Motor neuron (in vitro differentiated cells): ENCODE data around the gene TBX18. TPM values are rescaled to one million over a fixed set of nuclear protein-coding genes. Genes with fewer than 3 reads are reported as not detected.

Experiments
- ATAC-seq, 8 experiments: fragments of 200-7000 bp; cut with Tn5 transposase; replicated peaks in 6 of 8; 2 replicates each; pipeline ENCODE4 v1.8.0; 2021; ENCODE audit warnings: mild to moderate bottlenecking in 8 of 8, moderate library complexity in 8 of 8
- H3K27ac ChIP-seq, 2 donors: fragments of 250-450 bp; sonication (Bioruptor Pico); 2 replicates each; pipeline ENCODE4 v1.9.0; 2021; ENCODE audit warnings: antibody characterized with exemption in 2 of 2, mild to moderate bottlenecking in 2 of 2, moderate library complexity in 1 of 2
- H3K4me1 ChIP-seq, 2 donors: fragments of 250-450 bp; sonication (Bioruptor Pico); replicated peaks in 1 of 2; 2 replicates each; pipeline ENCODE4 v1.6.1; 2021; ENCODE audit warnings: antibody characterized with exemption in 2 of 2, mild to moderate bottlenecking in 2 of 2, moderate library complexity in 1 of 2
- H3K4me3 ChIP-seq, 5 donors: fragments of 250-450 bp; sonication (Bioruptor Pico); 2 replicates each; pipeline ENCODE4 v1.9.0; 2021; ENCODE audit warnings: antibody characterized with exemption in 5 of 5, mild to moderate bottlenecking in 5 of 5, moderate library complexity in 4 of 5
- WGBS, 10 experiments: fragments of 450-650 bp; shearing (Covaris generic); methylation state at CpG; one replicate each; pipeline ENCODE4 v1.0.0; 2022; 5-methylcytosine and 5-hydroxymethylcytosine counted together
- in situ Hi-C, 9 experiments: fragments of 400-800 bp; cut with MboI; loops; one replicate each; pipeline ENCODE4 v1.15.0; 2021; ENCODE audit warnings: low sequenced_read_pairs in 9 of 9, low pct_unique_long_range_greater_than_20kb in 2 of 9; ENCODE audit not compliant: unreplicated experiment in 9 of 9
- total RNA-seq, 8 experiments: library from RNA; unstranded; fragments of 300-600 nt; gene quantifications; 2 replicates each; pipeline versions ENCODE4 v1.2.3 to v1.2.4, GENCODE V29; 2022

Gene TBX18
- total RNA-seq, 8 experiments from 2014 or later: 0.09 to 34.0 (median 14.1) TPM; not detected in 1

GRCh38 chr6:84675651-84676050, 88.7 kb downstream of the TBX18 start:
- no peaks in the 10 kb centered on the region for H3K4me1 ChIP-seq
- ATAC-seq: no peak
- H3K4me3 ChIP-seq: no peak overlapping the region
- in situ Hi-C loops: no loop called here
- H3K27ac ChIP-seq: no peak overlapping the region

DNA sequence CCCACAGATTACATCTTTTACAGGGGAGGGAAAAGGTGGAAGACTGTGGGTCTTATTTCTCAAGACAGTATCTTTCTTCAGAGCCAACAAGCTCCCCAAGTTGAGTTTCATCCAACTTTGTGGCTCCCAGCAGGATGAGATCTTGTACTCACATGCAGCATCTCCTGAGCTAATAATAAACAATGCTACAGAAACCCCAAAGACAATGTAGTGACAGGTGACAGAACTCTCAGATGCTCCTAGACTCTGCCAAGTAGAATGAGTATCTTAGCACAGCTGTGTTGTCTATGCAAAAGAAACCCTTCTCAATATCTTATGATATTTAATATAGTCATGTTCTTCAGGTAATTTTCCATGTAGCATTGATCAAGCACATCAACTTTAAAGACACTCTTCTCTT, 90.0 kb downstream of the TBX18 start:
- H3K4me1 ChIP-seq: no peaks in the 10 kb centered on the region
- no peak for ATAC-seq
- in situ Hi-C loops: no loop called here
- no peak overlapping the region for H3K4me3 ChIP-seq
- no peak overlapping the region for H3K27ac ChIP-seq

- Histone ChIP-seq H3K4me1 (no peaks in the 10 kb centered on the region), H3K27ac (no peak overlapping the region), H3K4me3 (no peak overlapping the region)
- in situ Hi-C loops: no loop called here
- ATAC-seq: no peak
- 25 to 100% (median 92%) methylated on average over 1 to 2 of the region's 2 CpGs; no CpG with 5 or more reads in 1 of the 10 experiments for WGBS, 10 experiments
Observed at GRCh38 chr6:84671183-84671582, 93.2 kb downstream of the TBX18 start.

DNA sequence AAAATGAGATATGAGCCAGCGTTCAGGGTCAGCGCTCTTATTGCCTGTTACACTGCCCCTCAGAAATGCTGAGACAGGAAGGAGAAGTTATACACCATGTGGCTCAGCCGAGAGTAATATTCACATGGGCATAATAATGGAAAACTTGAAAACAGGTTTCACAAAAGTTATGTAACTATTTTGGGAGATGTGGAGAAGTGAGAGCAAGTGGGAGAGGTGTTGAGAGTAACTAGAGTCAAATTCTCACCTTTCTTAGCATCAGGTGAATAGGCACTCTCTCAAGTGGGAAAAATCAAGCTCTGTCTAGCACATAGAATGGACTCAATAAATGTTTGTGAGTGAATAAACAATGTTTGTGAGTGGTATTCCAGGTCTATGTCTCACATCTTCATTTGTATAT, 94.5 kb downstream of the TBX18 start:
- ATAC-seq: no peak
- Histone ChIP-seq H3K27ac (no peak overlapping the region), H3K4me3 (no peak overlapping the region), H3K4me1 (no peaks in the 10 kb centered on the region)
- in situ Hi-C loops: no loop called here
- 60 to 100% (median 98%) methylated on average over 1 to 3 of the region's 3 CpGs; no CpG with 5 or more reads in 2 of the 10 experiments for WGBS, 10 experiments

DNA sequence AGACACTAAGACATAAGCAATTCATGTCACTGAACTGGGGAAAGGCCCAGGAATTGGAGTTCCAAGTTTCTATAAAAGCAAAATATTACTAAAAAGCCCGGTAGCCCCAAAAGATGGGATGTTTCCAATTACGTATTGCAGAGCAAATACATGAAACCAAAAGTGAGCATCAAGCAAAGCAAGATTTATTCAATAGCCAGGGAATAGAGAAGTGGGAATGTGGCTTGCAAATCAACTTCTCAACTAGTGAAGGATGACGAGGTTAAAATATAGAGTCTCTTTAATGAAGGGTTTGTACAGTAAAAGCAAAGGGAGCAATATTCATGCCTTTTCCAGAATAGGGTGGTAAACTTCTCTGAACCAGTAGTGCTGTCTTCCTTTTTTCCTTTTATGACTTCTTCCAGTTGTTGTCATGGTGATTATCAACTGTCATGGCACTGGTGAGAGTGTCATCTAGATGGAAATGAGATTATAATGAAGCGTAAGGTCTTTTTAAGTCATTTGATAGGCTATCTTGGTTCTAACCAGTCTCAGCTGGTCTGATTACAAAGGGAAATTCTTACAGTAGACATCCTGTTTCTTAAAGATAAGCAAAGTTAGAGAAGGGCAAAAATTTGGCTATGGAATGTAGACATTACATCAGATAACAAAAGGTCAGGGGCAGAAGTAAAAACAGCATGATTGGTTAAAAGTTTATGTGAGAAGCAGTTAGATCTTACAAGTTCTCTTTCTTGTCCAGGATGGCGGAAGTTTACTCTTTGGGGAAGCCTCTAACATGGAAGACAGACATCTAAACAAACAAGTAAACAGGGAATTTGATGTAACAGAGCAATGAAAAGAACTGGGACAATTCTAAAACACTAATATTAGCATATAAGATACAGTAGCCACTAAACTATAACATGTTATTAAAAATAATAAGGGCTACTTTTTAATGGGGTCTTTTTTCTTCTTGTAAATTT, 96.9 kb downstream of the TBX18 start:
- H3K4me1 ChIP-seq: no peaks in the 10 kb centered on the region
- no peak overlapping the region for H3K27ac ChIP-seq
- H3K4me3 ChIP-seq: no peak overlapping the region
- ATAC-seq: no peak
- in situ Hi-C loops: no loop called here
- 72 to 100% (median 86%) methylated on average over 2 to 5 of the region's 5 CpGs for WGBS, 10 experiments

DNA sequence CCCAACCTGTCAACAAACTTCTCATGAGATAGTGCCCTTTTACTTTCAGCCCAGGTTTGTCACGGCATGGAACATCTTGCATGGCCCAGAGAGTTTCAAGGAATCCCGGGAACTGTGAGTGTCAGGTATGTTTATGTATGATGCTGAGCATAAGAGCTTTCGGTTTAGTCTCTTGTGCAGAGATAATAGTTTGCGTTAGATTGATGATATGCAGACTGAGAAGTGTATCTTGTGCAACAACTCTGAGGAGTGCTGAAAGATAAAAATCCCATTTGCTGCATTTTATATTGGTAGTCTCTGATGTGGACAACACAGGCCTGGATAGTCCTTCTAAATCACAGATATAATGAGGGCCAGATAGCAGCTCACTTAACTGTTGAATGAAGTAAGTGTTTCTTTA, 99.0 kb downstream of the TBX18 start:
- no peak for ATAC-seq
- Histone ChIP-seq H3K4me3 (no peak overlapping the region), H3K4me1 (no peaks in the 10 kb centered on the region), H3K27ac (no peak overlapping the region)
- WGBS, 10 experiments: 84 to 100% (median 100%) methylated on average over 1 to 4 of the region's 4 CpGs; no CpG with 5 or more reads in 5 of the 10 experiments
- in situ Hi-C loops: no loop called here

DNA sequence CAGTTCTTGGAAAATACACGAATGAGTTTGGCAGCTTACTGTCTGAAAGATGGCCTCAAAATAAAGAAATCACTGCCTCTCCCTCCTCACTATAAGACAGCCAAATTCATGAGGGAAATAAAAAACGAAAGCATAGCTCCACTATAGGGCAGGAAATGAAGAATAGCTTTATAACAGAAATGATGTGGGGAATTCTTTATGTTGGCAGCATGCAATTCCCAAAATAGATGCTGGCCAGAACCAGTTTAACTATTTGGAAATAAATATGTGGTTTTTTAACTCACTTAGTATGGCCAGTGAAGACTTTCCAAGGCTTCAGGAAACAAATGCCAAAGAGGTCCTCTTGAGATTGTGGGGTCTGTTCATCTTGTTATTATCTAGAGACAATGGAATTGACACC, 100.5 kb downstream of the TBX18 start:
- WGBS, 10 experiments: 0 to 83% (median 36%) methylated on average over 1 to 2 of the region's 2 CpGs
- H3K4me1 ChIP-seq: no peaks in the 10 kb centered on the region
- in situ Hi-C loops: no loop called here
- no peak for ATAC-seq
- H3K27ac ChIP-seq: no peak overlapping the region
- H3K4me3 ChIP-seq: no peak overlapping the region

GRCh38 chr6:84657486-84657885, 106.9 kb downstream of the TBX18 start:
- Histone ChIP-seq H3K4me1 (no peaks in the 10 kb centered on the region), H3K27ac (no peak overlapping the region), H3K4me3 (no peak overlapping the region)
- WGBS, 10 experiments: 60 to 100% (median 92%) methylated on average over 1 to 2 of the region's 2 CpGs; no CpG with 5 or more reads in 1 of the 10 experiments
- ATAC-seq: no peak
- in situ Hi-C loops: no loop called here

GRCh38 chr6:84657025-84657424, 107.4 kb downstream of the TBX18 start:
- 60 to 100% (median 80%) methylated on average over 1 of the region's 2 CpGs; no CpG with 5 or more reads in 6 of the 10 experiments for WGBS, 10 experiments
- in situ Hi-C loops: no loop called here
- no peaks in the 10 kb centered on the region for H3K4me1 ChIP-seq
- H3K27ac ChIP-seq: no peak overlapping the region
- no peak for ATAC-seq
- H3K4me3 ChIP-seq: no peak overlapping the region

DNA sequence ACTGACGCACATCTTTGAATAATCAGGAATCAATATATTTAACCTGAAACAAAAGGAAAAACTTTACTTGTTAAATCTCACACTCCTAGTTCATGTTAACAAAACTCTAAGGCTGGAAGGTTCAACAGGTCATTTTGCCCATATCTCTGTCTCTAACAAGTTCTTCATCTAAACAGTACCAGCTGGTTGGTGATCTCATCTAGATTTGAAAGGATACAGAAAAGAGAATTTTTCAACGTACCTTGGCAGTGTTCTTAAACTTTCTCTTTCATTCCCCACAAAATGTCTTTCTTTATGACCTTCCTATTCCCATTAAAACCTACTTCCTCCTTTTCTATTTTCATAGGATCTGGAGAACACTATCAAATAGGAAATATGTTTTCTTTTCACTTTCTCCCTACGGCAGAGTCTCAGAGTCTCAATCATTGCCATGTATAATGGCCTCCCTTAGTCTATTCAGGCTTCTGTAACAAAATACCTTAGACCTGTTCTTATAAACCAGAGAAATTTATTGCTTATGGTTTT, 111.3 kb downstream of the TBX18 start:
- no peak overlapping the region for H3K27ac ChIP-seq
- WGBS, 10 experiments: 70 to 100% (median 91%) methylated on average over 1 to 3 of the region's 3 CpGs
- H3K4me1 ChIP-seq: no peaks in the 10 kb centered on the region
- in situ Hi-C loops: no loop called here
- no peak for ATAC-seq
- H3K4me3 ChIP-seq: no peak overlapping the region

DNA sequence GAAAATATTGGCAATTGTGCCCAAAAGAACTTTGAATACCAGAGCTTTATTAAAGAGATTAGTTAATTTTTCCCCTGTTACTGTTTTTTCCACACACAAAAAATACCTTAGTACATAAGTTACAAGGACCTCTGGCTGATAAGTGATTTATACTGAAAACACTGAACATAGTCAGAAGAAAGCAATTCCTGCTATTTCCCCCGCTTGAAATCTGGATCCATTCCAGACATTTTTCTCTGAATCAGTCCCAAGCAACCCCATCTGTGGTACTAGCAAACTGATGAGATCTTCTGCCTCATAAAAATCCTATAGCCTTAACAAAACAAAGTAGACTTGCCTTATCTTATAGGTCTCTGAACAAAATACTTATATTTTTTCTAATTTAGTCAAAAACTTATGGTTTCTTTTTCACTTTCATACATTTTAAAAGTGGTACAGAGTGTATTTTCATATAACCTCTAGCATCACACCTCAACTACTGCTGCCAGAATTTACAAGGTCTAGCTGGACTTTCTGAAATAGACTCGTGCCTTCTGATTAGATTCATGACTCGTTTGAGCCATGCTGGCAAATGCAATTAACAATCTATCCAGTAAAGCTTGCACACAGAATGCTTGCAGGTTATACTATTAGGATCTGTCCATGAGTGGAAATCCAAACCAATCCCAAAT, 111.9 kb downstream of the TBX18 start:
- Histone ChIP-seq H3K4me1 (no peaks in the 10 kb centered on the region), H3K4me3 (no peak overlapping the region), H3K27ac (no peak overlapping the region)
- in situ Hi-C loops: no loop called here
- 13 to 66% (median 53%) methylated on average over 1 to 3 of the region's 3 CpGs; no CpG with 5 or more reads in 2 of the 10 experiments for WGBS, 10 experiments
- ATAC-seq: no peak

- Histone ChIP-seq H3K4me1 (no peaks in the 10 kb centered on the region), H3K27ac (no peak overlapping the region), H3K4me3 (no peak overlapping the region)
- WGBS, 10 experiments: 40 to 100% (median 73%) methylated on average over 1 of the region's 1 CpG; no CpG with 5 or more reads in 4 of the 10 experiments
- ATAC-seq: no peak
- in situ Hi-C loops: no loop called here
Observed at GRCh38 chr6:84651583-84651982, 112.8 kb downstream of the TBX18 start.

GRCh38 chr6:84648444-84648843, 116.0 kb downstream of the TBX18 start:
- no peak for ATAC-seq
- in situ Hi-C loops: no loop called here
- no peaks in the 10 kb centered on the region for H3K4me1 ChIP-seq
- no peak overlapping the region for H3K27ac ChIP-seq
- no peak overlapping the region for H3K4me3 ChIP-seq
